ENCODE data around the gene TSEN34. TPM values are rescaled to one million over a fixed set of nuclear protein-coding genes. Genes with fewer than 3 reads are reported as not detected.
"Not testable (repeated sequence)": the region's sequence is repeated elsewhere in the genome, so short reads cannot be mapped to it uniquely, and the experiment has no call there.

Gene TSEN34
- total and polyA plus RNA-seq, 7 experiments from 2014 or later: 9.5 to 48.7 (median 23.7) TPM

GRCh38 chr19:54223937-54224281 is 32.8 kb downstream of the TSEN34 start:
- H3K4me3 Mint-ChIP-seq; H3K36me3 ChIP-seq (ENCODE audit: control insufficient read depth in 2 of 3, insufficient read depth in 3 of 3, low read length in 3 of 3); H3K9me3 ChIP-seq (ENCODE audit: control insufficient read depth in 2 of 3, low read length in 3 of 3); H3K9me3 Mint-ChIP-seq; H3K4me1 Mint-ChIP-seq; H3K4me1 ChIP-seq (ENCODE audit: control insufficient read depth in 2 of 2, insufficient read depth in 2 of 2, low read length in 2 of 2); H3K27me3 ChIP-seq (ENCODE audit: control insufficient read depth in 2 of 2, insufficient read depth in 2 of 2, low read length in 2 of 2); H3K27ac Mint-ChIP-seq; H3K36me3 Mint-ChIP-seq; POLR2A ChIA-PET; H3K27ac ChIP-seq (ENCODE audit: low read depth, low read length); H3K4me3 ChIP-seq (ENCODE audit: low read length); CTCF ChIA-PET; DNase-seq; ATAC-seq: not testable (repeated sequence)
- intact Hi-C loops (cut with micrococcal nuclease): loop anchor here in 1 of 2 donors (2.0 kb wide), 1 partner anchor 21 kb away; no protein-coding TSS in a partner anchor
- H3K27me3 Mint-ChIP-seq: peaks cover 0 to 16% (median 5%) of the 10 kb centered on the region in 5 donors

- intact Hi-C loops (cut with micrococcal nuclease); H3K27ac ChIP-seq (ENCODE audit: low read depth, low read length); H3K27me3 ChIP-seq (ENCODE audit: control insufficient read depth in 2 of 2, insufficient read depth in 2 of 2, low read length in 2 of 2); CTCF ChIA-PET; DNase-seq; ATAC-seq; H3K9me3 ChIP-seq (ENCODE audit: control insufficient read depth in 2 of 3, low read length in 3 of 3); H3K4me3 ChIP-seq (ENCODE audit: low read length); H3K36me3 ChIP-seq (ENCODE audit: control insufficient read depth in 2 of 3, insufficient read depth in 3 of 3, low read length in 3 of 3); H3K4me3 Mint-ChIP-seq; H3K27ac Mint-ChIP-seq; H3K4me1 Mint-ChIP-seq; H3K4me1 ChIP-seq (ENCODE audit: control insufficient read depth in 2 of 2, insufficient read depth in 2 of 2, low read length in 2 of 2); POLR2A ChIA-PET; H3K36me3 Mint-ChIP-seq; H3K9me3 Mint-ChIP-seq: not testable (repeated sequence)
- H3K27me3 Mint-ChIP-seq: peaks cover 0 to 19% (median 9%) of the 10 kb centered on the region in 5 donors
Measured at GRCh38 chr19:54224619-54225018, 33.5 kb downstream of the TSEN34 start.

- Histone ChIP-seq H3K27me3 (ENCODE audit: control insufficient read depth in 2 of 2, insufficient read depth in 2 of 2, low read length in 2 of 2) (no peaks in the 10 kb centered on the region), H3K36me3 (ENCODE audit: control insufficient read depth in 2 of 3, insufficient read depth in 3 of 3, low read length in 3 of 3) (no peaks in the 10 kb centered on the region), H3K4me1 (ENCODE audit: control insufficient read depth in 2 of 2, insufficient read depth in 2 of 2, low read length in 2 of 2) (peaks cover 0 to 3% of the 10 kb centered on the region in 2 donors), H3K27ac (ENCODE audit: low read depth, low read length) (no peak overlapping the region), H3K9me3 (ENCODE audit: control insufficient read depth in 2 of 3, low read length in 3 of 3) (no peaks in the 10 kb centered on the region), H3K4me3 (ENCODE audit: low read length) (no peak overlapping the region)
- H3K4me3 Mint-ChIP-seq: no peak overlapping the region
- ChIA-PET CTCF (no interaction called here), POLR2A (interaction anchor here (0.9 kb wide), 1 partner anchor 71 kb away, joined by 3 read pairs; no protein-coding TSS in a partner anchor)
- H3K27me3 Mint-ChIP-seq: peaks cover 0 to 36% (median 29%) of the 10 kb centered on the region in 5 donors
- ATAC-seq (no peak), DNase-seq (no peak)
- H3K36me3 Mint-ChIP-seq: peaks cover 0 to 2% (median 0%) of the 10 kb centered on the region in 5 donors
- no peaks in the 10 kb centered on the region for H3K9me3 Mint-ChIP-seq
- no peak overlapping the region for H3K27ac Mint-ChIP-seq
- H3K4me1 Mint-ChIP-seq: peaks cover 0 to 5% (median 5%) of the 10 kb centered on the region in 7 donors
- intact Hi-C loops (cut with micrococcal nuclease): no loop called here
Measured at GRCh38 chr19:54229146-54229545, 38.0 kb downstream of the TSEN34 start.

- Histone ChIP-seq H3K36me3 (ENCODE audit: control insufficient read depth in 2 of 3, insufficient read depth in 3 of 3, low read length in 3 of 3) (no peaks in the 10 kb centered on the region), H3K4me3 (ENCODE audit: low read length) (no peak overlapping the region), H3K27me3 (ENCODE audit: control insufficient read depth in 2 of 2, insufficient read depth in 2 of 2, low read length in 2 of 2) (no peaks in the 10 kb centered on the region), H3K4me1 (ENCODE audit: control insufficient read depth in 2 of 2, insufficient read depth in 2 of 2, low read length in 2 of 2) (peaks cover 0 to 3% of the 10 kb centered on the region in 2 donors), H3K27ac (ENCODE audit: low read depth, low read length) (no peak overlapping the region), H3K9me3 (ENCODE audit: control insufficient read depth in 2 of 3, low read length in 3 of 3) (no peaks in the 10 kb centered on the region)
- DNase-seq (no peak), ATAC-seq (no peak)
- Mint-ChIP-seq H3K4me1 (peaks cover 0 to 14% (median 5%) of the 10 kb centered on the region in 7 donors), H3K36me3 (peaks cover 0 to 2% (median 0%) of the 10 kb centered on the region in 5 donors), H3K27me3 (peaks cover 0 to 43% (median 35%) of the 10 kb centered on the region in 5 donors), H3K4me3 (no peak overlapping the region), H3K27ac (no peak overlapping the region), H3K9me3 (no peaks in the 10 kb centered on the region)
- ChIA-PET CTCF (no interaction called here), POLR2A (no interaction called here)
- intact Hi-C loops (cut with micrococcal nuclease): loop anchor here in 1 of 2 donors (2.0 to 5.0 kb wide), 2 partner anchors 21 to 323 kb away; partner anchors contain the start of gene CACNG7
Measured at GRCh38 chr19:54230031-54230430, 38.9 kb downstream of the TSEN34 start.

DNA sequence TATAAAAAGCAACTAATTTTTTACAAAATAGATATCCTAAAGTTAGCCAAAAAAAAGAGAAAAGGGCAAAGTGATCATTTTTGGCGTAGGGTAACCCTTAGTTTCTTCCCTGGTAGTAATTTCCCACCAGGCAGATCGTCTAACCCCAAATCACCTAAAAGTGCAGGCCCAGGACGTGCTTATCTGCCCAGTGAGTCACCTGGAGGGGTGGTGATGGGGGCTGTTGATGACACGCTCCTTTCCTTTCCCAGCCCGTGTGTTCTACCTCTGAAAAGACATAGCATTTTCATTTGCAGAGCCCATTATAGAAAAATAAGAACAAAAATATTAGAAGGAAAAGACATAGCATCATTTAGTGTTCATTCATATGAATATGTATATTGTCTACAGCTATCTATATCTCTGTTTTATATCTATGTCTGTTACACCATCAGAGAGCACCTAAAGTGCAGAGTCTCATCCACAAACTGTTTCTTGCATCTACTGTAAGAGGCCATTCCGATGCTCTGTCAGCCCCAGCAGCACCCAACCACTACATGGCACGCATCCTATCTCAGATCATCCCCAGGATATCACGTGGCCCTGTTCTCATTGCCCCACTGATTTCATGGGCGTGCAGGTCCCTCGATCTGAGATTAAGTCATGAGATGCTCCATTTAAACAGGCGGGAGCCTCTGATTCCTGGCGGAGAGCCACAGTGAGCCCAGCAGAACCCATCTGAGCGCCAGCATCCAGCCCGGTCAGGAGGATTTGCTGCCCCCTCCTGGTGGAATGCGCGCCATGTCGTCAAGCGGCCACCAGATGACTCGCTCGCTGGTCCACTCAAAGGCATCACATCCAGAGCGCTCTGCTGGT is 40.2 kb downstream of the TSEN34 start:
- no peaks in the 10 kb centered on the region for H3K36me3 ChIP-seq (ENCODE audit: control insufficient read depth in 2 of 3, insufficient read depth in 3 of 3, low read length in 3 of 3)
- peaks cover 0 to 52% (median 35%) of the 10 kb centered on the region in 5 donors for H3K27me3 Mint-ChIP-seq
- H3K9me3 ChIP-seq (ENCODE audit: control insufficient read depth in 2 of 3, low read length in 3 of 3): no peaks in the 10 kb centered on the region
- H3K27me3 ChIP-seq (ENCODE audit: control insufficient read depth in 2 of 2, insufficient read depth in 2 of 2, low read length in 2 of 2): no peaks in the 10 kb centered on the region
- no peak overlapping the region for H3K27ac ChIP-seq (ENCODE audit: low read depth, low read length)
- peaks cover 0 to 3% of the 10 kb centered on the region in 2 donors for H3K4me1 ChIP-seq (ENCODE audit: control insufficient read depth in 2 of 2, insufficient read depth in 2 of 2, low read length in 2 of 2)
- peaks cover 0 to 2% (median 0%) of the 10 kb centered on the region in 5 donors for H3K36me3 Mint-ChIP-seq
- H3K4me3 Mint-ChIP-seq: no peak overlapping the region
- intact Hi-C loops (cut with micrococcal nuclease): loop anchor here (1.0 to 5.0 kb wide), 5 partner anchors 23 to 324 kb away; partner anchors contain the start of genes CACNG7 (in 1 of the 2) and MBOAT7 (in 1 of the 2)
- H3K27ac Mint-ChIP-seq: peak overlapping the region in 1 of 9 donors; percentile 26
- DNase-seq: peak; percentile 48 to 89 (median 70)
- peak; percentile 85 for ATAC-seq
- H3K4me1 Mint-ChIP-seq: peaks cover 0 to 14% (median 5%) of the 10 kb centered on the region in 7 donors
- no peak overlapping the region for H3K4me3 ChIP-seq (ENCODE audit: low read length)
- ChIA-PET CTCF (interaction anchor here (0.5 to 2.4 kb wide), 5 partner anchors 24 to 160 kb away, joined by 3 to 12 read pairs (median 4); partner anchors contain the start of gene TMC4), POLR2A (no interaction called here)
- no peaks in the 10 kb centered on the region for H3K9me3 Mint-ChIP-seq

DNA sequence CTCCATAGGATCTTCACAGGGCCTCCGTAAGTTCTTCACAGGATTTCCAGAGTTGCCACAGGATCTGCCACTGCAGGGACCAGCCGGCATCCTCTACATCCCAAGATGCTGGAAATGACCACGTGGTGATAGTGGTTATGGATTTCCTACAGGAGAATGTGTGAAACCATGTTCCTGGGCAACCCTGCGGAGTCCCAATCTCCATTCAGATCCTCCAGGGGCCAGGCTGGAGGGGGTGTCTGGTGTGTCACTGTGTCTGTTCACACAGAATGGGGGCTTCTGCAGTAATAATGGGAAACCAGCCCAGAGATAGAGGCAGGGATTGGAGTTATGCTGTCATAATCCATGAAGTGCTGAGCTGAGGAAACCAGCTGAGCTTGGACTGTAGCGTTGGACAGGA is 42.8 kb downstream of the TSEN34 start:
- Histone ChIP-seq H3K4me3 (ENCODE audit: low read length) (no peak overlapping the region), H3K9me3 (ENCODE audit: control insufficient read depth in 2 of 3, low read length in 3 of 3) (no peaks in the 10 kb centered on the region), H3K4me1 (ENCODE audit: control insufficient read depth in 2 of 2, insufficient read depth in 2 of 2, low read length in 2 of 2) (peaks cover 0 to 3% of the 10 kb centered on the region in 2 donors), H3K36me3 (ENCODE audit: control insufficient read depth in 2 of 3, insufficient read depth in 3 of 3, low read length in 3 of 3) (no peaks in the 10 kb centered on the region), H3K27me3 (ENCODE audit: control insufficient read depth in 2 of 2, insufficient read depth in 2 of 2, low read length in 2 of 2) (no peaks in the 10 kb centered on the region), H3K27ac (ENCODE audit: low read depth, low read length) (no peak overlapping the region)
- intact Hi-C loops (cut with micrococcal nuclease): loop anchor here in 1 of 2 donors (5.0 kb wide), 1 partner anchor 327 kb away; the partner anchor contains the start of gene CACNG7
- Mint-ChIP-seq H3K27me3 (peaks cover 0 to 59% (median 36%) of the 10 kb centered on the region in 5 donors), H3K4me3 (peak overlapping the region in 1 of 10 donors; percentile 7), H3K9me3 (no peaks in the 10 kb centered on the region), H3K27ac (no peak overlapping the region), H3K4me1 (peaks cover 0 to 14% (median 5%) of the 10 kb centered on the region in 7 donors), H3K36me3 (no peaks in the 10 kb centered on the region)
- ATAC-seq (no peak), DNase-seq (no peak)
- CTCF ChIA-PET: interaction anchor here (0.6 to 0.9 kb wide), 2 partner anchors 64 to 66 kb away, joined by 3 to 5 read pairs; no protein-coding TSS in a partner anchor
- POLR2A ChIA-PET: no interaction called here

Measured in naive thymus-derived CD4-positive, alpha-beta T cell (primary cell).